PFSK-1 (cell line): ENCODE measurements around the gene ARHGAP42.

Source experiments
- FOXP2 ChIP-seq: optimal IDR thresholded peaks from 2 replicates; pipeline ENCODE3; 2011; ENCODE audit warnings: borderline replicate concordance, control low read depth, inconsistent platforms; ENCODE audit not compliant: insufficient read depth; ENCODE audit errors: extremely low read length, extremely low read depth
- POLR2AphosphoS5 ChIP-seq: IDR thresholded peaks from 2 replicates; pipeline ENCODE4 v1.6.1; 2012; ENCODE audit warnings: low read depth, mild to moderate bottlenecking, control low read depth, low read length, moderate library complexity
- REST ChIP-seq, 2 experiments: IDR thresholded peaks; 2 replicates each; pipeline versions ENCODE4 v1.6.1 to v1.8.0; 2011 to 2012; ENCODE audit warnings: low read depth in 2 of 2, low read length in 2 of 2, control low read depth in 1 of 2, inconsistent platforms in 1 of 2, mild to moderate bottlenecking in 1 of 2, moderate library complexity in 1 of 2; ENCODE audit not compliant: insufficient read depth in 1 of 2
- SIN3A ChIP-seq: IDR thresholded peaks from 2 replicates; pipeline ENCODE4 v1.6.1; 2012; ENCODE audit warnings: mild to moderate bottlenecking, low read length, moderate library complexity, borderline replicate concordance; ENCODE audit not compliant: insufficient read depth
- TAF1 ChIP-seq: IDR thresholded peaks from 2 replicates; pipeline ENCODE4 v1.6.1; 2012; ENCODE audit warnings: low read length, control low read depth, borderline replicate concordance; ENCODE audit not compliant: insufficient read depth

GRCh38 chr11:100905684-100906083, 218.6 kb downstream of the ARHGAP42 start:
- TF ChIP-seq REST (IDR thresholded peaks at IDR 0.05; ENCODE audit: insufficient read depth in 1 of 2, low read depth in 2 of 2, low read length in 2 of 2) (no peak), TAF1 (no peak), POLR2AphosphoS5 (no peak), SIN3A (no peak), FOXP2 (no peak)
